Colonic mucosa (tissue), 4 donors: ENCODE data around the gene GLRA2. TPM values are rescaled to one million over a fixed set of nuclear protein-coding genes. Genes with fewer than 3 reads are reported as not detected.

Experiments used
- DNase-seq: peaks from one replicate; pipeline ENCODE4 v3.0.0-alpha.2; 2020
- H3K27ac ChIP-seq: fragments of 200-600 bp; one replicate; pipeline ENCODE4 v1.8.0; 2021
- H3K27me3 ChIP-seq: fragments of 200-600 bp; one replicate; pipeline ENCODE4 v1.8.0; 2021
- H3K36me3 ChIP-seq: fragments of 200-600 bp; one replicate; pipeline ENCODE4 v1.8.0; 2021
- H3K4me1 ChIP-seq: fragments of 200-600 bp; one replicate; pipeline ENCODE4 v1.8.0; 2021; ENCODE audit warnings: mild to moderate bottlenecking
- H3K4me3 ChIP-seq: fragments of 200-600 bp; one replicate; pipeline ENCODE4 v1.8.0; 2021
- H3K9ac ChIP-seq, 2 donors: one replicate each; pipeline ENCODE4 v1.7.0; 2013; ENCODE audit warnings: control low read depth in 2 of 2, low read depth in 2 of 2, low read length in 2 of 2
- H3K9me3 ChIP-seq: fragments of 200-600 bp; one replicate; pipeline ENCODE4 v1.8.0; 2021
- intact Hi-C: fragments of 100-400 bp; cut with DNase I; formaldehyde crosslinking; loops from one replicate; pipeline ENCODE4 v1.14.1; 2022
- total RNA-seq, 2 donors: library from RNA; stranded (reverse); fragmentation: NEBNext Ultra II Directional in 1 of 2; extraction: Animal tissue kit (Norgen Biotek cat#: 25700) in 1 of 2; gene quantifications; one replicate each; pipeline ENCODE4 v1.2.1, GENCODE V29; 2021
- TF ChIP-seq, protein P1 (sequence below): fragments of 200-600 bp; IDR thresholded peaks from one replicate; pipeline ENCODE4 v1.8.0; 2022; ENCODE audit warnings: antibody characterized with exemption, mild to moderate bottlenecking
- donor health status: healthy.
- donor health status: DM: no; HTN: no; CAD: no.
- donor health status: DM: no; HTN: no; CAD: no.

GLRA2 gene
- total RNA-seq, 2 donors from 2014 or later = 0.35 to 0.49 TPM

- DNase-seq = no peak
- H3K27ac ChIP-seq = no peak overlapping the region
- TF ChIP-seq, protein P1, sequence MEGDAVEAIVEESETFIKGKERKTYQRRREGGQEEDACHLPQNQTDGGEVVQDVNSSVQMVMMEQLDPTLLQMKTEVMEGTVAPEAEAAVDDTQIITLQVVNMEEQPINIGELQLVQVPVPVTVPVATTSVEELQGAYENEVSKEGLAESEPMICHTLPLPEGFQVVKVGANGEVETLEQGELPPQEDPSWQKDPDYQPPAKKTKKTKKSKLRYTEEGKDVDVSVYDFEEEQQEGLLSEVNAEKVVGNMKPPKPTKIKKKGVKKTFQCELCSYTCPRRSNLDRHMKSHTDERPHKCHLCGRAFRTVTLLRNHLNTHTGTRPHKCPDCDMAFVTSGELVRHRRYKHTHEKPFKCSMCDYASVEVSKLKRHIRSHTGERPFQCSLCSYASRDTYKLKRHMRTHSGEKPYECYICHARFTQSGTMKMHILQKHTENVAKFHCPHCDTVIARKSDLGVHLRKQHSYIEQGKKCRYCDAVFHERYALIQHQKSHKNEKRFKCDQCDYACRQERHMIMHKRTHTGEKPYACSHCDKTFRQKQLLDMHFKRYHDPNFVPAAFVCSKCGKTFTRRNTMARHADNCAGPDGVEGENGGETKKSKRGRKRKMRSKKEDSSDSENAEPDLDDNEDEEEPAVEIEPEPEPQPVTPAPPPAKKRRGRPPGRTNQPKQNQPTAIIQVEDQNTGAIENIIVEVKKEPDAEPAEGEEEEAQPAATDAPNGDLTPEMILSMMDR = no peak
- H3K9ac ChIP-seq = no peak overlapping the region
- H3K9me3 ChIP-seq = no peaks in the 10 kb centered on the region
- H3K27me3 ChIP-seq = no peaks in the 10 kb centered on the region
- intact Hi-C loops = no loop called here
- no peaks in the 10 kb centered on the region for H3K4me1 ChIP-seq
- H3K4me3 ChIP-seq = no peak overlapping the region
- no peaks in the 10 kb centered on the region for H3K36me3 ChIP-seq
Measured at GRCh38 chrX:14729058-14729457, 199.7 kb downstream of the GLRA2 start.

DNA sequence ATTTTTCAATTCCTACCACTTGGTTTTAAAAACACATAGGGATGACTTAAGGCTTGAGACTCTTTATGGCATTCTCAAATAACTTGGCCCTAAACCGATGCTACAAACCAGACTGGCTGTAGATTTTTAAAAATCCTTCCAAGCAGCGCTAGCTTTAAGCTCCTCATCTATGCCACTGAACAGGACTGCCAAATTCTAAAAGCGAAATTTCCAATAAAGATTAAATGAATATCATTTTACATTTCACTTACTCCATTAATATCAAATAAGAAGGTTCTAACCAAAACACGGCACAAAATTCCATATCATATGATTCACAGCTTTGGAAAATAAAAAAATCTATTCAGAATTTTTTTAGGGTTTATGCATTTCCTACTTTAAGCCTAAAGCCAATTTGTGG, 209.3 kb downstream of the GLRA2 start:
- Histone ChIP-seq H3K9me3 (no peaks in the 10 kb centered on the region), H3K4me3 (no peak overlapping the region), H3K27ac (no peak overlapping the region), H3K9ac (no peak overlapping the region), H3K36me3 (no peaks in the 10 kb centered on the region), H3K27me3 (no peaks in the 10 kb centered on the region), H3K4me1 (no peaks in the 10 kb centered on the region)
- no peak for DNase-seq
- intact Hi-C loops = no loop called here
- TF ChIP-seq, protein P1 = no peak

DNA sequence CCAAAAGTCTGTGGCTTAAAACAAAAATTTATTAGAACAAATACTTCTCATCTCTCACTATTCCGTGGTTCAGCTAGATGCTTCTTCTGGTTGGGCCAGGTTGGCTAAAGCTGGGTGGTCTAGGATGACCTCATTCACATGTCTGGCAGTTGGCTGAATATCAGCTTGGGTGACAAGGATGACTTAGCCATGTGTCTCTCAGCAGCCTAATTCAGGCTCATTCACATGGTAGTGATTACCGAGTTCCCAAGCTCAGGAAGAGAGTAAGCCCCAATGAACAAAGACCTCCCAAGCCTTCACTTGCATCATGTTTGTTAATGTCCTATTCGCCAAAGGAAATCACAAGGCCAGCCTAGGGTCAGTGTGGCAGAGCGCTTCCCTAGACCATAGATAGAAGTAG, 224.1 kb downstream of the GLRA2 start:
- no peaks in the 10 kb centered on the region for H3K36me3 ChIP-seq
- TF ChIP-seq, protein P1 = no peak
- H3K4me3 ChIP-seq = no peak overlapping the region
- no peaks in the 10 kb centered on the region for H3K4me1 ChIP-seq
- no peaks in the 10 kb centered on the region for H3K27me3 ChIP-seq
- intact Hi-C loops = no loop called here
- H3K9me3 ChIP-seq = no peaks in the 10 kb centered on the region
- H3K9ac ChIP-seq = no peak overlapping the region
- H3K27ac ChIP-seq = no peak overlapping the region
- DNase-seq = no peak

GRCh38 chrX:14758029-14758491, 228.7 kb downstream of the GLRA2 start:
- H3K9me3 ChIP-seq = no peaks in the 10 kb centered on the region
- H3K27me3 ChIP-seq = no peaks in the 10 kb centered on the region
- intact Hi-C loops = no loop called here
- no peak overlapping the region for H3K4me3 ChIP-seq
- H3K9ac ChIP-seq = no peak overlapping the region
- TF ChIP-seq, protein P1 = no peak
- no peaks in the 10 kb centered on the region for H3K36me3 ChIP-seq
- H3K27ac ChIP-seq = no peak overlapping the region
- no peaks in the 10 kb centered on the region for H3K4me1 ChIP-seq
- no peak for DNase-seq

DNA sequence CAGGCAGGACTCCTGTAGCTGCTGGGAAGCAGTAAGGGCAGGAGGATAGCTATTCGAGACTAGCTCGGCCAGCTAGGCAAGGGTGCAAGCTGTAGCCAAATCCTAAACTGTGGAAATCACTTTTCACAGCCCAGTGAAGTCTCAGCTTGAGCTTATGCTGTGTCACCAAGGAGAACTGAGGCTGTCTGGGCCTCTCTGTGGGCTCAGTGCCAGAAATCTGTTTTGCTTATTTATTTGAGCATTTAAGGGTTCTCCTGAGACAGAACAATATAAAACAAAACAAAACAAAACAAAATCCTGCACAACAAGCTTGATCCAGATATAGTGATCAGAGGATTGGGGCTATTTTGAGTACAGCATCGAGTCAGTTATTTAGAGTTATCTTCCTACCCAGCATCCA, 246.1 kb downstream of the GLRA2 start:
- Histone ChIP-seq H3K4me3 (no peak overlapping the region), H3K9ac (no peak overlapping the region), H3K36me3 (no peaks in the 10 kb centered on the region), H3K27me3 (no peaks in the 10 kb centered on the region), H3K4me1 (no peaks in the 10 kb centered on the region), H3K27ac (no peak overlapping the region), H3K9me3 (no peaks in the 10 kb centered on the region)
- no peak for DNase-seq
- intact Hi-C loops = no loop called here
- TF ChIP-seq, protein P1 = no peak

DNA sequence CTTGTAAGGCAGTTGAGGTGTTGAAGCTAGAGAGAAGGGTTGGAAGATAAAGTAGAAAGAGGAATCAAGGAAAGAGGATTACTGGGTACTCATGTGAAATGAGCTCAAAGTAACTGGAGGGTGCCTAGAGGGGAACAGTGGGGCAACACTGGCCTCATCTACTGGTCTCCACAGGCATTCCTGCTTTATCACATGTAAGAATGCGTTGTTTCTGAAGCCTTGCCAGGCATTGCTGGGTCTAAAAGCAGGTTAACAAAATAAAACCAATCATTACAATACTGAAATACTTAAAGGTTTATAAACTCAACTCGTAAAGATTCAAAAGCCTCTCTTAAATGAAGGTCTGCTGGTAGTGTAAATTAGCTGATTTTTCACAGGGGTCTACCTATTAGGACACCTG, 247.6 kb downstream of the GLRA2 start:
- no peak overlapping the region for H3K9ac ChIP-seq
- TF ChIP-seq, protein P1 = no peak
- intact Hi-C loops = no loop called here

More for the DNA sequence above, 247.6 kb downstream of the GLRA2 start:
- no peaks in the 10 kb centered on the region for H3K9me3 ChIP-seq
- H3K27me3 ChIP-seq = no peaks in the 10 kb centered on the region
- no peaks in the 10 kb centered on the region for H3K4me1 ChIP-seq
- DNase-seq = no peak
- no peak overlapping the region for H3K27ac ChIP-seq
- no peaks in the 10 kb centered on the region for H3K36me3 ChIP-seq
- no peak overlapping the region for H3K4me3 ChIP-seq
